ENCODE measurements around the gene COX14.

- no peak for TF ChIP-seq POLR2A (IDR thresholded peaks at IDR 0.05)
- TF ChIP-seq CTCF (IDR thresholded peaks at IDR 0.05): no peak
These were observed 39.1 kb downstream of the COX14 start for GRCh38 chr12:50151047-50151687.

Measured in thyroid gland (tissue), 4 donors.